Medulla oblongata (tissue), 1 donor: ENCODE measurements around the gene MCTP2.

ENCODE experiments used
- DNase-seq: peaks from one replicate; pipeline ENCODE4 v3.0.0-alpha.2; 2015; ENCODE audit errors: extremely low spot score

Gene MCTP2

DNA sequence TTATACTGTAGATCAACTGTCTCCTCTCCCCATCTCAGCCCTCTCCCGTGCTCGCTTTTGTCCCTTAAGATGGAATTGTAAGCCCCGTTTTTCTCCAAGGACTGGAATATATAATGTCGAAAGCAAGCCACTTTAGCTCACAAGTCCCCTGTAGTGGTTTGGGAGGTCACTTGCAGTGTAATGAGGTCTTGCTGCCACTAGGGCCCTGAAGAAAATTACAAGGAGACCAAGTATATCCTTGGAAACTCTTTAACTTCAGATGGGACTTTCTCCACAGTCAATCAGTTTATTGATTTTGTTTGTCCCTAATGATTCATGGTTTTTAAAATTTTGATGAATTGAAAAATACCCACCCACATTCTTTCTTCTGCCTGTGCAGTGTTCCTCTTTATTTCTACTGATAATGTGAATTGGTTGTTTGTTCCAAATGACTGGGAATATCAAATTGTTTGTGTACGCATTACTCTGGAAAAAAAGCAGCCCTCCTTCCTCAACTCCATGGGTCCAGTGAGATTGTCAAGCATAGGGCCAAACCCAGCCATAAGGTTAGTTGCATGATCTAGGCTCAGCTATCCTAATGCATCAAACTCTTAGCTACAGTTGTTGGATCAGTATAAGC, 294.8 kb downstream of the MCTP2 start:
- no peak for DNase-seq

DNA sequence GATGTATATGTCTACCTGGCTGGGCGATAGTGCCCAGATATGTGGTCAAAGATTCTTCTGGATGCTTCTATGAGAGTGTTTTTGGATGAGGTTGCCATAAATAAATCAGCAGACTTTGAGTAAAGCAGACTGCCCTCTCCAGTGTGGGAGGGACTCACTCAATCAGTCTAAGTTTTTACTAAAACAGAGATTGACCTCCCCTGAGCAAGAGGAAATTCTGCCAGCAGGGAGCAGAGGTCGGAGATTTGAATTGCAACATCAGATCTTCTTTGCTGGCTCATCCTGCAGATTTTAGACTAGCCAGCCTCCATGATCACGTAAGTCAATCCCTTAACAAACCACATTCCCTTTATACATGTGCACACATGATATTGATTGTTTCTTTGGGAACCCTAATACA, 300.9 kb downstream of the MCTP2 start:
- no peak for DNase-seq
